T-helper 1 cell treated with Interleukin-12 subunit alpha and Interleukin-12 subunit beta and Interleukin-4 antibody, amounts not matched to agents 30 ng/mL and 1 ng/mL, for 36 hours (primary cell): ENCODE data around the gene PDGFD. TPM values are rescaled to one million over a fixed set of nuclear protein-coding genes. Genes with fewer than 3 reads are reported as not detected.

Source experiments
- intact Hi-C: fragments of 100-400 bp; cut with micrococcal nuclease; formaldehyde crosslinking; loops from one replicate; pipeline ENCODE4 v1.15.1; 2024
- total RNA-seq: library from RNA; stranded (reverse); gene quantifications from 2 replicates; pipeline ENCODE4 v1.2.3, GENCODE V29; 2022

PDGFD gene
- total RNA-seq, 1 donor from 2014 or later, result not detected

GRCh38 chr11:104095791-104096190, 68.2 kb downstream of the PDGFD start:
- intact Hi-C loops, result no loop called here

DNA sequence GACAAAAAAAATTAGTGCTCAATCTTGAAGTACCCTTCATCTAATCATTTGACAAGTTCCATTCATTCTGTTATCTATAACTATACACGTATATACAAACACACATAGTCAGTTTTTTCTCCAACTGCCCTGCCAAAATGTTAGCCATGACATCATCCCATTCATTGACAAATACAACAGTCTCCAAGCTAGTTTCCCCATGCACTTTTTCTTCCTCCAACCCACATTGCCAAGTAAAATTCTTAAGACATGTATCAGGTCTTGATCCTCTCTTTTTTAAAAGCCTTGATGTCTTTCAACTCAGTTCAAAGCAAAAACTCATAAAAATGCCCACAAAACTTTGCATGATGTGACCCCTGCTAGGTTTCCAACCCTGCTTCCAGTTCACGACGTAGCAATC, 69.4 kb downstream of the PDGFD start:
- intact Hi-C loops, result no loop called here

DNA sequence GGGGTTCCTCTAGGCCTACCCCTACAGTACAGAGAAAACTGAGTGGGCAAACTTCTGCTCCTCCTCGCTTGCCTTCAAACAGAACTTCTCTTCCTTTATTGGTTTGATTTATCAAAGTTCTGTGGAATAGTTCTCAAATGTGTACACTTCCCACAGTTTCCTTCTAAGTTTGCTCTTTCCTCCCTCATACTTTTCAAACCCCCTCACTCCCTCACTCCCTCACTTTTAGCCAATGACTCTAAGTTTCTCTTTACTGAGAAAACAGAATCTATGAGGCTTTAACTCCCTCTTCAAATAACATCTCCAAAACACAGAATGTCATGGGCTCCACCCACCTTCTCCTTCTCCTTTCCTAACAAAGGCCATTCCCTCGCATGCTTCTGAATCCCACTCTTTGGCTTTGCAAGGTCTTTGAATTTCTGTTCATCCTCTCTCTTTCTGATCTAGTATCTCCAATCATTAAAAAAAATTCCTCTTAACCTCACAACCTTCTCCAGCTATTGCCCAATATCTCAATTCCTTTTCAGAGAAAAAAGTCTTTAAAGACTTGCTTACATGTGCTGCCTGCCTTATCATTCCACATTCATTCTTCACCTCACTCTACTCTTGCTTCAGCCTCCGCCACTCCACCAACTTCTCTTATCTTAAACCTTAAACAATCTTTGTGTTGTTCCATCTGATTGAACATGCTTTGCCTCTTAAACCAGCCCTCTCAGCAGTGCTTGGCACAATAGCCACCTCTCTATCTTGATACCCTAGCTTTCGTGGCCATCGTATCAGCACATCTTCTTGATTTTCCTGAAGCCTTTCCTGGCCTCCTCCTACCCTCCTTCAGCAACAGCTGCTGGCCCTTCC, 70.3 kb downstream of the PDGFD start:
- intact Hi-C loops, result no loop called here

DNA sequence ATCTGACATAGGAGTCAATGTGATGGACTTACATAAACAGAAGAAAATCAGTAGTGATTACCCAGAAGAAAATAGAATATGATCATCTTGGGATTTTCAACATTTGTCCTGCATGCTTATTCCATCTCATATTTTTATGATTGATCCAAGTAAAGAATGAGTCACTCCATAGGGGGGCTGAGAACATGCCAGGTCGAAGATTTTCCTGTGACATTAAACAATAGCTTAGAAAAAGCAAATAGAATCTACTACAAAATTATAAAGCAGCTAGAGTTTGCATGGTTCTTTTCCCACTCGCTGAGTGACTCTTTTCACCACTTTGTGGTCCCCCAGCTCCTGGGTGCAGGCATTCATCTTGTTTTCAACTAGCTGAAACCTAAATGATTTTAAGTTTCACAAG, 71.2 kb downstream of the PDGFD start:
- intact Hi-C loops, result no loop called here

GRCh38 chr11:104091281-104092096, 72.5 kb downstream of the PDGFD start:
- intact Hi-C loops, result no loop called here

- intact Hi-C loops, result no loop called here
Measured at GRCh38 chr11:104090767-104091166, 73.2 kb downstream of the PDGFD start.

GRCh38 chr11:104089481-104089880, 74.5 kb downstream of the PDGFD start:
- intact Hi-C loops, result no loop called here

DNA sequence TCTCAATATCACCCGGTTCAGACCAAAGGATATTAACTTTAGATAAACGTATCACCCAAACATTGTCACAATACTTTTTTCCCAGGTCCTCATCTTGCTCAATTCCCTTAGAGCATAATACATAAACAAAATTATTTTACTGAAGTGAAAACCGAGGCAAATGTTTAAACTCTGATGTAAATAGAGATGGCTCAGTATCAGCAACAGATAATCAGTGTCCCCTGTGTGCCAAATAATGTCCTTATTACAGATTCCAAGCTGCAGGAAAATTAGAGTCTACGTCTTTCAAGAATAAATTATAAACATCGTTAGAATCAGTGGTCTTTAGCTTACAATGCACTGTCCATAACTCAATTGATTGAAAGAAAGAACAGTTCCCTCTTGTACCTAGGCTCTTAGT, 77.3 kb downstream of the PDGFD start:
- intact Hi-C loops, result no loop called here

- intact Hi-C loops, result no loop called here
Measured at GRCh38 chr11:104078995-104079394, 85.0 kb downstream of the PDGFD start.

DNA sequence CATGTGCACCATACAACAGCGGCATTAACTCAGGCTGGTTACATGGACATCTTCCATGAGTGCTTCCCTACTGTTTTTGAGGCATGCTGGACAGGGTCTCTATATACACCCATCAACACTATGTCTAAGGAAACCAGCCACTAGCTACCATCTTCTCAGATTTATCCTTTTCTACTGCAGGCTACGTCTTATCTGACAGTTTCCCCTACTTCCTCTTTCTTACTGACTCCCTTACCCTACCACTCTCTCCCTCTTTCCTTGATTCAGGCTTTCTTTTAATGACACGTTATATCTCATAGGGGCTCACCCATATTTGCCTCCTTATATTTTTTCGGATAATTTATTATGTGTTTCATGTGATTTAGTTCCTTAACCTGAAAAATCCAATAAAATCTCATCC, 85.7 kb downstream of the PDGFD start:
- intact Hi-C loops, result no loop called here

DNA sequence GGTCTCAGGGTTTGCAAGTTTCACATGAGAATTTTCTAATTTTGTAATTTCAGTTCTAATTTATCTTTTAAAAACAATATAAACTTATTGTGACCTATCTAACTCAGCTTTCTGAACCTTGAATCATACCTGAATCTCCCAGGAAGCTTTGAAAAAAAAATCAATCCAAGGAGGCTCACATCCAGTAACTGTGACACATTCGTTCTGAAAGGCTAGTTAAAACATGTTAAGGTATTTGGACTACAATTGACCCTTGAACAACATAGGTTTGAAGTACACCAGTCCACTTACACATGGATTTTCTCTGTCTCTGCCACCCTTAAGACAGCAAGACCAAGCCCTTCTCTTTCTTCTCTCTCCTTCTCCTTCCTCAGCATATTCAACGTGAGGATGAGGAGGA, 87.5 kb downstream of the PDGFD start:
- intact Hi-C loops, result no loop called here

- intact Hi-C loops, result no loop called here
Measured at GRCh38 chr11:104075706-104076105, 88.2 kb downstream of the PDGFD start.

DNA sequence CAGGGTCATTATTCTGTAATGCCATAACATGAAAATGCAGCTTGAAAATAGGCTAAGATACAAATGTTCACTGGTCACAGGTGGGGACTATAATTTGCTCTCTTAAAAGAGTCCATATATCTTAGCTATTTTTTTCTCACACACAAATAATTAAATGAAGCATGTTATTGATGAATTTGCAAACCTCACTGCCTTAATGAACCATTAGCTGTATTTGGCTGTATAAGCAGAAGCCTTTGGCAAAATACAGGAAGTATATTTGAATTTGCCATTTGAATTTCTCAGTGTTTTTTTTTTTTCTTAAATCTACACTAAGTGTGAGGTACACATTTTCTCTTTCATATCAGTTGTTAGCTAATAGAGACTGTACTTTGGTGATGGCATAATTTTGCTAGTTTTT, 88.9 kb downstream of the PDGFD start:
- intact Hi-C loops, result no loop called here

- intact Hi-C loops, result no loop called here
Measured at GRCh38 chr11:104073950-104074705, 89.8 kb downstream of the PDGFD start.

DNA sequence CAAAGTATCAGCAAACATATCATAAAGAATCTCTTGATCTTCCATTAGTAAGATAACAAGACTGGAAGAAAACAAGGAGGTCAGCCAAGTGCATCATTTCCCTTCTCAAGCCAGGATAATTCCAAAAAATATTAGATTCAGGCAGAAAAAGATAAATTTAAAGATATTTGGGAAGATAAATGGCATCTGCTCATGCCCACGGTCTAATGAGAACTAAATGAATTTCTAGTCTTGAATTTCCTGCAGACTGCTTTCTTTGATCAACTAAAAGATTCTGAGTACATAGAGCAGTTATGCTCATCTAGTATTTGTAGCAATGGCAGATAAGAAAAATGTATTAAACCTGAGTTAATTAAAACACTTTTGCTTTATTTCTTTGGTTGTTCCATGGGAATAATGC, 96.4 kb downstream of the PDGFD start:
- intact Hi-C loops, result no loop called here

DNA sequence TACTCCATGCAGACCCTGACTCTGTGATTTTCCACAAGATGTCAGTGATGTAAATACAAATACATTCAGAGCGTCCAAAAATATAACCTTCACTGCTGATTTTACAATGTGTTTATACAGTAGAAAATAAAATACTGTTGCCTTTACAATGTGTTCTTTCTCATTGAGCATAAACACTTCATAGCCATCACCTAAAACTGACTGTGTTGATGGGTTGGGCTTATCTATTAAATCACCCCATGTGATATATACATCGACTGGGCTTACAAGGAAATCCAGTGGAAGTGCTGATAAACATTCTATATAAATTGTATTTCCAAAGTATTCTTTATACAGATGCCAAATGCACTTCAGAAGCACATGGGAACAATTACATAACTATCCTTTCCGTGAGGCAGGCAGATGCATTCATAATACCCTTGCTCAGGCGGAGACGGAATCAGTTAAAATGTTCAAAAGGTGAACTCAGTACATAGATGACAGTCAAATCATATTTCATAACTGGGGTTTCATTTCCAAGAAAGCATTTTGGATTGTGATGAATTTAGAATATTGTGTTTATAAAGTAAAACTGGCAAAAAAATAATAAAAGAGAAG, 99.8 kb downstream of the PDGFD start:
- intact Hi-C loops, result no loop called here

- intact Hi-C loops, result no loop called here
Measured at GRCh38 chr11:104061853-104062521, 102.0 kb downstream of the PDGFD start.

DNA sequence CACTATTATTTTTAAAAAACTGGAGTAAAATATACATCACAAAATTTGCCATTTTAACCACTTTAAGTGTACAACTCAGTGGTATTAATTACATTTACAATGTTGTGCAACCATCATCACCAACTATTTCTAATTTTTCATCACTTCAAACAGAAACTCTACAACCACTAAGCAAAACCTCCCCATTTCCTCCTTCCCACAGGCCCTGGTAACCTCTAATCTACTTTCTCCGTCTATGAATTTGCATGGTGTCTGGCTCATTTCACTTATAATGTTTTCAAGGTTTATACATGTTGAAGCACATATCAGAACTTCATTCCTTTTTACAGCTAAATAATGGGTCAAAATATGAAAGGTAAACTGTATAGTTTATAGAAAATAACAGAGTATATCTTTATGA, 103.1 kb downstream of the PDGFD start:
- intact Hi-C loops, result no loop called here

- intact Hi-C loops, result no loop called here
Measured at GRCh38 chr11:104060004-104060794, 103.7 kb downstream of the PDGFD start.

DNA sequence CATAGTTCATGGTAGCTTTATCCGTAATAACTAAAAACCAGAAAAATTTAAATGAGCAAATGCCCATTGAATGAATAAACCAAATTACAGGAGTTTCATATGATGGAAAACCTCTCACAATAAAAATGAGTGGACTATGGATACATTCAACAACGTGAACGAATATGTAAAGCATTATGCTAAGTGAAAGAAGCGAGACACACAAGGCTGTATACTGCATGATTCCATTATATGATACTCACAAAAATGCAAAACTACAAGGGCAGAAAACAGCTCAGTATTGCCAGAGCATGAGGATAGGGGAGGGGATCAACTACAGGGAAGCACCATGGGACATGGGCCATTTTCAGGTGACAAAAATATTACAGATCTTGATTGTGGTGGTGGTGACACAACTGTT, 105.3 kb downstream of the PDGFD start:
- intact Hi-C loops, result loop anchor here (5.0 kb wide), 1 partner anchor 1654 kb away; no protein-coding TSS in a partner anchor
